Activated T-cell treated with anti-CD3 and anti-CD28 coated beads for 1 hour (primary cell): ENCODE results near the gene RNF222.
A peak's percentile ranks its signal among the peaks of the same experiment; 100 is the strongest.
"Not testable (repeated sequence)": the region's sequence is repeated elsewhere in the genome, so short reads cannot be mapped to it uniquely, and the experiment has no call there.

ENCODE experiments used
- DNase-seq: peaks from one replicate; pipeline ENCODE4 v3.0.0-alpha.2; 2020; ENCODE audit warnings: low read depth

Gene RNF222

DNA sequence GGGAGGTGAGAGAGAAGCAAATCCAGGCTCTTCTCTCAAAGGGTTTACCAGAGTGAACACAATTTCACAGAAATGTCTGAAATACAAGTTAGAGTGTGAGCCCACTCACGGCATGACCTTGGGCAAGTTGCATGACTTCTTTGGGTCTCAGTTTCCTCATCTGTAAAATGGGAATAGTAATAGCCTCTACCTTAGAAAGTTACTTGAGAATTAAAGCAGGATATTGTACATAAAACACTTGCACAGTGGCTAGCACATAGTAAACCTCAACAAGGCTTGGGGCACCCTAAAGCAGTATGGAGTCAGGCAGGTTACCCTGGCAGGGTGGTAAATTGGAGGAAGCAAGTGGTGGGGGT is 13.2 kb upstream of the RNF222 start:
- no peak for DNase-seq

DNA sequence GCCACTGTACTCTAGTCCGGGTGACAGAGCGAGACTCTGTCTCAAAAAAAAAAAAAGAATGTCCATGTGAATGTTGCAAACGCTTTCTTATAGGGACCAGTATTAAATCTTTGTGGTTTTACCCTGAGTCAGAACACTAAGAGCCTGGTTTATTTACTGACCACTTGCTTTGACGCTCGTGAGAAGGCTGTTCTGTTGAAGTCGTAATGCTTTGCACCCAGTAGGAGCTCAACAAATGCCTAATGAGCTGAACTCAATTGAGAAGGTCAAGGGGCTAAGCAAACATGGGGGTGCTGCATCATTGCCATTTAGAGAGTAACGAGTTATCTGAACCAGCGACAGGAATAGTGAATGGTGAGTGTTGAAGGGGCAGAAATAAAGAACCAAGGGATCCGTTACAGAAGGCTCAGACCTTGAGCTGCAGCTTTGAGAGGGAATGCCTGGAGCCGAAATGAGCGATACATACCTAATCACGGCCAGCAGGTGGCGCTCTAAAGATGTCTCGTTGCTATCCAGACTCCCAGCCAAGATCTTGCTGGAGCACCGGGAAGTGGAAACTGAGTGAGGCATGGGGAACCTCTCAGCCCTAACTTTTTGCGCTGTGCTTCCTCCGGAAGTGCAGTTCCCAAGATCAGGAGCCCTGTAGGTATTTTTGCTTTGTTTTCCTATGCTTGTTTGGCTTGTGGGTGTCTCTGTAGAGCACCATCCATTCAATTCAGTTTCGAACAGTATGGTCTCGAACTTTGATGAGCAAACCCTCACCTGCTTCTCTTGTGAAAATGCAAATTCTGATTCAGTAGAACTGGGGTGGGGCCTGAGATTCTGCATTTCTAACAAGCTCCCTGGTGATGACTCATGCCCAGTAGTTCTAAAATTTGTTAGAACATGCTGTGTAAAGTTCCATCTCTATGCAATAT is 12.6 kb upstream of the RNF222 start:
- peak; percentile 85 for DNase-seq

DNA sequence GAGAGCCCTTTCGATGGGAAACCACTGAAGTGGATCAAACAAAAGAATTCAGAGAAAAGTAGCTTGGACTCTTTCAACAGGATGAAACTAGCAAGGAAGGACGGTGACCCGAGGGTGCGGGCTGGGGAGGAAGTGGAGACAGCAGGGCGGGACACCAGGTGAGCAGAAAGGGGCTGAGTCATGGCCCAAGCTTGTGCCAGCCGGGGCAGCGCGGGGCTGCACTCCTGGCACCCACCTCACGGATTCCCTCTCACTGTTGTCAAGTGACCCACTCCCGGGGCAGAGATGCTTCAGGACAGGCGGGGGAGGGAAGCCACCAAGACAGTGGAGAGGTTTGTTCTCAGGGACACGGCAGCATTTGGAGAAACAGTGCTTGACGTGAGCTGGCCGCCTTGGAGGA is 10.7 kb upstream of the RNF222 start:
- no peak for DNase-seq

DNA sequence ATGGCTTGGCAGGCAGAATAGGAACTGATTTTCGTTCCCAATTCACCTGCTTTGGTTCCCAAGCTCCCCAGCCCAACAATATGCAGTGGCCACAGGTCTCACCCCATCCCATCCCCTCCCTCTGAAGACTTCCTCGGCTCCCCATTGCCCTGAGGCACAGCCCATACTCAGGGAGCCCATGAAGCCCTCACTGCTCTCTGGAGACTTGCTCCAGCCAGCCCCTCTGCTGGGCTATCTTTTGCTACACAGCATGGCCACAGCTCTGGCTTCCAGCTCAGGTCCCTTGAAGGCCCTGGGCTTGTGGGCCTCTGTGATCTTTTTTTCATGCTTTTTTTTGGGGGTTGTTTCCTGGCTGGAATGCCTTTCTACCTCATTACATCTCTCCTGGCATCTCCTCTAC is 8.5 kb upstream of the RNF222 start:
- no peak for DNase-seq

DNA sequence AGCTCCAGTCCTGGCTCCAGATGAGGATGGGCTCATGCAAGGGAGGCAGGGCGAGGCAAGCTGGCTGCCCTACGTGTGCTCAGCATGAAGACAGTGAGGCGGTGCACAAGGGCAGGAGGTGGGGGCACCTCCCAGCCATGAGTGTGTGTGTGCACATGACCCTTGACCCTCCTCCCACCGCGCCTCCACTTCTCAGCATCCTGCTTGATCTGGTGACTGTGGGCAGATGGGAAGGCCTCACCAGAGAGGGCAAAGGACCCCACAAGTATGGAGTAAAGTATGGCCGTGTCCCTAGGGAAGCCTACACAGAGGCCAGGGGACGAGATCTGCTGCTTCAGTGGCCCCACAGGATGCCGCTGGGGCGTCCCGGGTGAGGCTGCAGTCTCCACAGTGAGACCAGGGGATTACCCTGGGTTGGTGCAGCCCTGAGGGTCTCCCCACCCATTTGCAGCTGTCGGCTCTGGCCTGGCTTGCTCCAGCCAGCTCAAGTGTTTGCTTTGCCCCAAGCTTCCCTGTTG is 7.9 kb upstream of the RNF222 start:
- no peak for DNase-seq

DNA sequence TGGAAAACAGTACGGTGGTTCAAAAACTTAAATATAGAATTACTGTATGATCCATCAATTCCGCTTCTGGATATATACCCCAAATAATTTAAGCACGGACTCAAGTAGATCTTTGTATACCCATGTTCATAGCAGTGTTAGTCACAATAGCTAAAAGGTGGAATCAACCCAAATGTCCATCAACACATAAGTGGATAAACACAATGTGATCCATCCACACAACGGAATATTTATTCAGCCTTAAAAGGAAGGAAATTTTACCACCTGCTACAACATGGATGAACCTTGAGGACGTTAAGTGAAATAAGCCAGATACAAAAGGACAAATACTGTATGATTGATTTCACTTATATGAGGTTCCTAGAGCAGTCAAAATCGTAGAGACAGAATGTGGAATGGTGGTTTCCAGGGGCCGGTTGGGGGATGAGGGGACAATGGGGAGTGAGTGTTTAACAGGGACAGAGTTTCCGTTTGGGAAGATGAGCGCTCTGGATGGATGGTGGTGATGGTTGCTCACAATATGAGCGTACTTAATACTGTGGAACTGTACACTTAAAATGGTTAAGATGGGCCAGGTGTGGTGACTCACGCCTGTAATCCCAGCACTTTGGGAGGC is 5.4 kb upstream of the RNF222 start:
- DNase-seq = no peak

DNA sequence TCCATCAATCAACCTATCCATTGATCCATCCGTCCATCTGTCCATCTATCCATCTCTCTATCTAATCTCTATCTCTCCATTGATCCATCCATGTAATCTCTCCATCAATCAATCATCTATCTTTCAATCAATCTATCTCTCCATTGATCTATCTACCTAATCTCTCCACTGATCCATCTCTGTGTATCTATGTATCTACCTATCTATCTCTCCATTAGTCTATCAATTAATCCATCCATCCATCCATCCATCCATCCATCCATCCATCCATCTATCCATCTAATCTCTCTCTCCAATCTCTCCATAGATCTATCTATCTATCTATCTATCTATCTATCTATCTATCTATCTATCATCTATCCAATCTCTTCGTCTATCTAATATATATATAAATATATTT is 3.5 kb upstream of the RNF222 start:
- DNase-seq = no peak

DNA sequence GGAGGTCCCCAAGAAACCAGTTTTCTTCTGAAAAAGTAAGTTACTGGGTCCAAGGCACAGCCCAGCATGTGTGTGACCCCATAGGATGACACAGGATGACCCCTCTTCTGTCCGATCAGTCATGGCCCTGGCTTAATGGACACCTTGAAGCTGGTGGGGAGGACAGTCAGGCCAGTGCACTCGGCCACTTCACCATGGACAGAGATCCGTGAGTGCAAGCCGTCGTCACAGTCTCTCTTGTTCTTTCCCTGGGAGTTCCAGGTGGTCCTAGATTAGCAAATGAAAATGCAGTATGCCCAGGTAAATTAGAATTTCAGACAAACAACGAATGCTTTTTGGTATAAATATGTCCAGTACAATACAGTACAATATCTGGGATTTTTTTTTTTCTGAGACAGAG is 1.4 kb upstream of the RNF222 start:
- no peak for DNase-seq

DNA sequence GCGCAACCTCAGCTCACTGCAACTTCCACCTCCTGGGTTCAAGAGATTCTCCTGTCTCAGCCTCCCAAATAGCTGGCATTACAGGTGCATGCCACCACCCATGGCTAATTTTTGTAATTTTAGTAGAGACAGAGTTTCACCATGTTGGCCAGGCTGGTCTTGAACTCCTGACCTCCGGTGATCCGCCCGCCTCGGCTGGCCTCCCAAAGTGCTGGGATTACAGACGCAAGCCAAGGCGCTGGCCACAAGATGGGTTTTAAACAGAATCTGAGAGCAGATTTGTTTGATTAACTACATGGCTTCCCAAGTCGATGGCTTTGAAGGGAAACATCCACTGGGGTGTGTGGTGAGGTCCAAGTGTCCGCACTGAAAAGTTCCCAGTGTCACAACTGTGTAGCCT is 3.1 kb downstream of the RNF222 start:
- not testable (repeated sequence) for DNase-seq

DNA sequence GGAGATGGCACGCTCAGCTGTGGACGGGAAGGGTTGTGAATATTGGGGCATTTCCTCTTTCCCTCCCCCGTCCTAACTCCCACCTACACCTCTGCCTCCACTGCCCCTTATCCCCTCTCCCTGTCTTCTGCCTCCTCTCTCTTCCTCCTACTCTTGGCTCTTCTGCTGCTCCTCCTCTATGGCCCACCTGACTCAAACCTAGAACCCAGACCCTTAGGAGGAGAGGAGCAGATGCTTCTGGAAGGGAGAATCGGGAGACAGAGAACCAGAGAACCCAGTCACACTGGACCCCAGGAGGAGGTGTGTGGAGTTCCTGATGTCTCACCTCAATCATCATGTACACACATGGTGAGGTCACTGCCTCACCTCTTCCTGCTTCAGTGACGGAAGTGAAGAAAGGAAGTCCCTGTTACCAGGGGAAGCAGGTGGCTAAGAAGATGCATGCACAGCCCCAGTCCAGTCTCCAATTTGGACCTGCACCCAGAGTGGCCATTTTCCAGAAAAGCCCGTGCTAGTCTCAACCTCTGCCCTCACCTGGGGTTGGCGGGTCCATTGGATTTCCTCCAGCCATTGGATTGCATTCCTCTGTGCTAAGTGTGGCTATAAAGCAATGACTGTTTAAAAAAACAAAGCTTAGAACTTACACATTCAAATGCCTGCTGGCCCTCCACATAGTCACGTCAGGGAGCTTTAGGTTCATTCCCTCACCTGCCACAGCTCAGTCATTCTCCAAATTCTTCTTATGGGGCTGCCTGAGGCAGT is 4.0 kb downstream of the RNF222 start:
- no peak for DNase-seq

DNA sequence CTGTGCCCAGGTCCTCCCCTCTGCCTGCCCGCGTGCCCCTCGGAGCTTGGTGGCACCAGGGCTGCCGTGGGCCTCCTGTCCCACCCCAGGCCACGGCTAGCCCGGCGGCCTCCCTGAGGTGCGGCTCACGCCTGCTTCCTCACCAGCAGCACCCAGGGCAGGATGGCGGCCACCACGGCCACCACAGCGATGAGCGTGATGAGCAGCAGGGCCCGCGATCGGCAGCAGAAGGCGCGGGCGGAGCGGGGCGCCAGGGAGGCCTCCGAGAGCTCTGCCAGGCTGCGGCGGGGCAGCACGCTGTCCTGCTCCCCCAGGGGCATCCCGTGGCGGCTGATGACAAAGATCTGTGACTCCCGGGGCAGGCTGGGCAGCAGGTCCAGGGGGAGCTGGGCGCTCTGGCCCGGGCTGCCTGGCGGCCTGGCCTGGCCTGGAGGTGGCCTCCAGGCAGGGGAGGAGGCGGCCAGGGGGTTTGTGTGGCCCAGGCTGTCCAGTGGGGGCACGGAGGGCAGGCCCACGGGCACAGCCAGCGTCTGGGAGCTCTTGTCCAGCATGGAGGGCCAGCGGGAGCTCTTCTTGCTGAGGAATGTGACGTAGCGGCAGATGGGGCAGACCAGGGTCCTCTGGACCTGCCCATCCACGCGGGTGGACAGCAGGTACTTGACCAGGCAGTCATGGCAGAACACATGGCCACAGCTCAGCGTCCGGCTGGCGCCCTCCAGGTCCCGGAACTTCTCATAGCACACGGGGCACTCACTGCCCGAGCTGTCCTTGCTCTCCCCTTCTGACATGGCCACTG is 4.8 kb downstream of the RNF222 start:
- DNase-seq = no peak

DNA sequence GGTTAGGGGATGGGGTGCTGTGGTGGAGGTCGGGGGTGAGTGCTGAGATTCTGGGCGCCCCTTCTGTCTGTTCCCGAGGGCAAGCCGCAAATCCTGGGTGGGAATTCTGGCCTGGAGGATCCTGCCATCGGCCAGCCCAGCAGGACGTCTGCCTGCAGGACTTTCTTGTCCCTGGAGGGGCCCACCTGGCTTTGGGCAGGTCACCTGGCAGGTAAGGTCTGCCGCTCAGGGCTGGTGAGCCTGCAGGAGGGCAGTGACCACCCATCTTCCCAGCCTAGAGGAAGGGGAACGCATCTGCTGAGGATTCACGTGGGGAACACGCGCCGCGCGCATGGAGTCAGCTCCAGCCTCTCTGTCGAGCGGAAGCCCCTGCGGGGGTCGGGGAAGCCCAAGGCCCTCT is 5.4 kb downstream of the RNF222 start:
- DNase-seq = no peak

DNA sequence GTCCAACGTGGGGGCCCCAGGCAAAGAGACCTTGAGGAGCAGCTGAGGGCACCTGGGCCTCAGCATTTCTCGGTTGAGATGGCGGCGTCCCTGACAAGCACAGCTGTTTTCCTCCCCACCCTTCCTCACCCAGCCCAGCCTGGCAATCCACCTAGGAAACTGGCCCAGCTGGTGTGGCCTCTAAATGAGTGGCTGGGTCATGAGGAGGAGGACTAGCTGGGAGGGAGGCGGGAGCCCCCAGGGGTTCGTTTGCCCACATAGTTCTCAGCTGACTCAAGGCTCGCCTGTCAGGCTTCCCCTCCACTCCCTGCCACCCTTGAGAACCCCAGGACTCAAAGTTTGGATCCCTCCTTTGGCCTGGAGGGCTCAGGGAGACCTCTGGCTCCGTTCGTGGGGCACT is 5.9 kb downstream of the RNF222 start:
- DNase-seq = no peak

DNA sequence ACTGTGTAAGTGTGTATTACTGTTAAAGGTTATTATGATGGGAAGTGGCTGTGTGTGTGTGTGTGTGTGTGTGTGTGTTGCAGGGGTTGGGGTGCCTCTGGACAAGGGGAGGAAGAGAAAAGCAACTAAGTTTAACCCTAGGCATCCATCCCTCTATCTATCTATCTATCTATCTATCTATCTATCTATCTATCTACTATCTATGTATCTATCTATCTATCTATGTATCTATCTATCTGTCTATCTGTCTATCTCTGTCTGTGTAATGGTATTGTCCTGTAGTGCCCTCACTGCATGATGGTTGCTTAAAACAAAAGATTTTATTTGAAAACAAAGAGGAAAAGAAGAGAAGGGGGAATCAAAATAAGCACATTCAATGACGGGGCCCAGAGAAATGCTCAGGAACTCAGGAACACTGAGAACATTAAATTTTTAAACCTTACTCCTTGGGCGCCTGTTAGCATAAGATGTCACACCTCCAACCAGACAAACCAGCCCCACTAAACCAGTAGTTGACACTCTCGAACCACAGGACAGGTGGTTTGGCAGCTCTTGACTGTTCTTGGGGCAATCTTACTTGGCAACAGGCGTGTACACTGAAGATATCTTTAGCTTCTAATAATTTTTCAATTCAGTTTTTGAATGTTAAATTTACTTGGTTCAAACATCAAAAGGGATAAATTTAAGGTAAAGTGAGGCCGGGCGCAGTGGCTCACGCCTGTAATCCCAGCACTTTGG is 9.5 kb downstream of the RNF222 start:
- no peak for DNase-seq

DNA sequence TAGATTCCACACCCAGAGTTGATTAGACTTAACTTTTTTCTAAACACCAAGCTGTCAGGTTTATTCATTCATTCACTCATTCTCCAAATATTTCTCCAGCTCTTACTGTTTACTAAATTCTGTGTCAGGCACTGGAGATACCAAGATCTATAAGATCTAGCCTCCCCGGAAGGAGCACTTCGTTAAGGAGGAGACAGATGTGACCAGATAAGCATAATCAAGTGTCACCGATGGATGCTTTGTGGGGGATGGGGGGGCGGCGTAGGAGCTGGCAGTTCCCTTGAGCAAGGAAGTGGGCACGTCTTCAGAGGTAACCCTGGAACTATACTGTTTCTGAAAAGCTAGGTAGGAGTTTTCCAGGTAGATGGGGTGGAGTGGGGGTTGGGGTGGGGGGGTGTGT is 10.8 kb downstream of the RNF222 start:
- no peak for DNase-seq

DNA sequence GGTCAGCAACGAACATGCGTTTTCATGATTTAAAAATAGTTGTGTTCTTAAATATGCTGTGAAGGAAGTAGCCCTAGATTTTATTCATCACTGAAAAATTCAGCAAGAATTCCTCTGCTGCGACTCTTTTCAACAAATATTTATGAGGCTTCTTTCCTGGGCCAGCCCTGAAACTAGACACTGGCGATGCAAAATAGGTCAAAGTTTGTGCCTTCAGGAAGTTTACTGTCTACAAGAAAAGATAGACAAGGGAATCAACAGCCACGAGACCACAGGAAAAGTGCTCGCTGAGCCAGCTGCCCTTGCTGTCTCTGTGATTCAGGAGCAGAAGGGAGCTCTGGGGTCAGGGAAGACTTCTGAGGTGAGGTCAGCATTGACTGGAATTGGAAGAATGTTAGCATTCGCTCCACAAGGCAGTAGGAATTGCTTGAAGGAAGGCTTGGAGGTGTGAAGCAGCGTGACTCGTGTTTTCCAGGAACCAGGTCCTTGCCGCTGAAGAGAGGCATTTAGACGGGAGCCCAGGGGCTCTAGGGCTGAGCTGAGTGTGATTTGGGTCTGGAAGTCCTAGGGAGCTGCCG is 12.7 kb downstream of the RNF222 start:
- no peak for DNase-seq

DNA sequence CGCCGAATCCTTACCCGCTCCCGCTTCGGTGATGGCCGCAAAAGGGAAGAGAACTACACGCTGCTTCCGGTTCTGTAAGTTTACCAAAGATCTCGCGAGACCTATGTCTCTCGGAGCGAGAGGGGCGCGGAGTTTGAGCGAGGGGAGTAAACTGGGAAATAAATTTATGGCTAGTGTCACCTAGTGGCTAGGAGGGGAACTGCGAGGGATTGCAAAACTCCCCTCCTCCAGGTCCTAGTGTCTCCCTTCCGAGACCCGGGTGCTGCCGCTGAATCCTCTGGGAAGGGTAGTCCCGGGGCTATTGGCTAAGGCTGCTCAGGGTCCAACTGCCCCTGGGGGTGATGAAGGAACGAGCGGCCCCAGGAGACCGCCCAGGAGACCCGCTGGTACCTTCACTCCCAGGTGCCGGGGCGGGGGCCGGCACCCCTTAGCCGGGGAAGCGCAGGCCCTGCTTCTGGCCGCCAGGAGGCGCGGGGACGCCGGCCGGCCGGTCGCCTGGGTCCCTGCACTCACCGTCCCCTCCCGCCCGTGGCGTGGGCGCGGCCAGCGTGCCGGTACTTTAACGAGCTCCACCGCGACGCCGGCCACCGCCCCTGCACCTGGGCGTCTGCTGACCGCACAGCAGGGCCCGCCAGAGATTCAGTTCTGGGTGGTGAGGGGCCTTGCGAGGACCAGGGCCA is 14.3 kb downstream of the RNF222 start, which contains the start of gene RPL26:
Gene RPL26, minus strand, starts transcription at position 51 of the 680 bp plus-strand sequence. CDS start 883 bp downstream, outside the sequence.
- DNase-seq = peak; percentile 89

DNA sequence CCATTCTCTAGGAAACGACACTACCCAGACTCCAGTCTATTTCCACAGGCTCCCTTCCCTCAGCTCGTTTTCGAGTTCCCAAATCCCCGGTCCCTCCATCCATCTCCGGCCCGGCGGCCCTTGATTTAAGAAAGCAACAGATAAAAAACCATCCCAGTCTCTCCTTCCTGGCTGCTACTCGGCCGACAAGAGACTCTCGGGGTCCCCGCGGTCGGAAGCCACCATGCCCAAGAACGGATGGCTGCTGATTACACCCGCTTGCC is 14.8 kb downstream of the RNF222 start:
- no peak for DNase-seq

DNA sequence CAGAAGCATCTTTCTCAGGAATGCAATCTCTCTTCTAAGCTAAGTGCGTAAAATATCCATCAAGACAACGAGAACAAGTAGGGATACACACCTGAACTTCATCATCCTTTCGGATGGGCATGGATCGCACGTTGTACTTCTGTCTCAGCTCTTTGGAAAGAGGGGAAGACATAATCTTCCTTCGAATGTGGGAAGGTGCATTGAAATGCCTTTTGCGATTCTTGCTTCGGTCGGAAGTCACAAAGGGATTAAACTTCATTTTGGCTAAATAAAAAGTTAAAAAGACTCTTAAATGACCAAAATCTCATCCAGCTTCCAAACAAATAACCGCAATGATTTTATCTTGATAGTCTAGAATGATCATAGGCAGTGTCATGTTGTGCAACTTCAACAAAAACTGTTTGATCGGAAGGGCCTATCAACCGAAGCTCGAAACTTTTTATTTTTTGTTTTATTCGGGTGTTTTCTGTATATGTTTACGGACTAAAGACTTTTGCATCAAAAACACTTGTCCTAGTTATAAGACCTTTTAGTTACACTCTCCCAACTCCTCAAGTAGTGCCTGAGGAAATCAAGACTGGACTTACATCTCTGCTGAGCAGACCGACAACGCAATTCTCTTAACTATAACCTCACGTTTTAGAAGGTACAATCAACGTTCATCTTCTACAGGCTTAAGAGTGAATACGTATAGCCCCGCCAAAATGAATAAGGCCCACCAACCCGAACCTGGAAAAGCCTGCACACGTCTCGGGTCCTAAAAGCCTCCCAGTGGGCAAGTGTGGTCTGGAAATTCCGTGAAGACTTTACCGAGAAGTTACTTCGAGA is 15.4 kb downstream of the RNF222 start:
- DNase-seq = no peak

DNA sequence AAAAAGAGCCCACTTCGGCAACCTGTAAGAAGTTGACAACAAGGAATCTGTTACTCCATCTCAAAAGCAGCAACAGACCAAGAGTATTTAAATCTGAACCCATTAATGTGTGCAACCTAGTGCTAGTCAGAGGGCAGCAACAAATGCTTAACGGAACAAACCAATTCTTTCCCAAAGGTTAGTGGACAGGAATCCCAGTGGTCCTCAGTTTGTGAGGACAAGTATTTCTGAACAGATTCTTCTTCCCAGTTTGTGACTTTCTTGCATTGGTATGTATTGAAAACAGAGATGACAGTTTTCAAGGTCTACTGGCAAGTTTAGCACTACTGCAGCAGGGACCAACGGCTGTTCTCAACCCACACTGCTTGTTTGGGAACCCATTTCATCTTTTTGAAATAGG is 17.6 kb downstream of the RNF222 start:
- no peak for DNase-seq
